ENCODE measurements around the gene ZFPM1. TPM values are rescaled to one million over a fixed set of nuclear protein-coding genes. Genes with fewer than 3 reads are reported as not detected.

The ZFPM1 gene
- total and polyA plus RNA-seq, 2 of the 8 experiments (the other 6 are each of a cell fraction or from before 2014, with no cell fraction given), result 0.74 to 4.8 TPM

GRCh38 chr16:88482630-88483391 is 29.7 kb downstream of the ZFPM1 start:
- no peaks in the 10 kb centered on the region for H3K23me2 ChIP-seq (ENCODE audit: low read depth, low read length)
- no peak overlapping the region for H4K8ac ChIP-seq (ENCODE audit: extremely low read depth, insufficient read depth, low read length)
- no peak overlapping the region for H3K4me2 ChIP-seq (ENCODE audit: insufficient read depth in 1 of 2, low read depth in 2 of 2, low read length in 2 of 2)
- no peaks in the 10 kb centered on the region for H3K79me2 ChIP-seq (ENCODE audit: control insufficient read depth in 1 of 2, insufficient read depth in 2 of 2, low read length in 2 of 2)
- H2BK120ac ChIP-seq (replicated peaks; ENCODE audit: low read depth, low read length), result no peak overlapping the region
- H3K9ac ChIP-seq (replicated peaks in 1 of 4; ENCODE audit: extremely low read depth in 1 of 4, low read depth in 3 of 4, low read length in 3 of 4), result no peak overlapping the region
- no peak overlapping the region for H4K5ac ChIP-seq (ENCODE audit: insufficient read length, low read depth, low read length)
- DNase-seq (ENCODE audit: low read depth in 1 of 2, low spot score in 2 of 2) (no peak), FAIRE-seq (no peak)
- CTCF ChIA-PET (ENCODE audit: partially characterized antibody), result interaction anchor here (0.9 to 1.5 kb wide), 2 partner anchors 11 to 12 kb away, joined by 3 to 5 read pairs; no protein-coding TSS in a partner anchor
- H3K56ac ChIP-seq (replicated peaks; ENCODE audit: insufficient read length, low read depth, low read length), result no peak overlapping the region
- no peaks in the 10 kb centered on the region for H3K27me3 ChIP-seq (replicated peaks in 1 of 4; ENCODE audit: control insufficient read depth in 3 of 4, extremely low read depth in 1 of 4, insufficient read depth in 3 of 4, low read length in 3 of 4)
- H3K4me1 ChIP-seq (replicated peaks in 1 of 4; ENCODE audit: control insufficient read depth in 3 of 4, insufficient read depth in 4 of 4, low read length in 3 of 4), result peaks cover 0 to 11% (median 6%) of the 10 kb centered on the region in 4 experiments; a peak in 5 of 7 replicates
- H2BK12ac ChIP-seq (ENCODE audit: low read depth, low read length), result no peak overlapping the region
- H3K27ac ChIP-seq (ENCODE audit: low read depth, low read length), result no peak overlapping the region
- no peak overlapping the region for H2AFZ ChIP-seq (ENCODE audit: low read length)
- H3K18ac ChIP-seq (ENCODE audit: extremely low read depth, low read length), result no peak overlapping the region
- no peaks in the 10 kb centered on the region; the same call in 1 of the 2 replicates for H3K79me1 ChIP-seq (ENCODE audit: low read depth, low read length)
- H3K9me3 ChIP-seq (ENCODE audit: insufficient read depth in 2 of 2, low read depth in 1 of 2, low read length in 1 of 2), result no peaks in the 10 kb centered on the region
- 82% methylated on average over 14 of the region's 22 CpGs; no CpG with 5 or more reads in 1 of the 2 experiments for WGBS, 2 experiments (ENCODE audit: extremely low coverage in 1 of 2, insufficient coverage in 1 of 2, insufficient read length in 1 of 2, insufficient replicate concordance in 2 of 2, low coverage in 1 of 2, low lambda C conversion rate in 2 of 2, missing lambda C conversion rate in 1 of 2)
- H3K14ac ChIP-seq (ENCODE audit: insufficient read length), result no peak overlapping the region
- H2BK20ac ChIP-seq (ENCODE audit: low read length), result no peak overlapping the region
- H3K23ac ChIP-seq (ENCODE audit: insufficient read length), result no peak overlapping the region
- H2BK15ac ChIP-seq (ENCODE audit: low read length), result no peak overlapping the region
- no peak overlapping the region for H2AK5ac ChIP-seq (ENCODE audit: low read depth, low read length)
- H3K4ac ChIP-seq (replicated peaks; ENCODE audit: insufficient read length, low read depth, low read length), result no peak overlapping the region
- H2BK5ac ChIP-seq (ENCODE audit: low read depth, low read length), result no peak overlapping the region
- TF ChIP-seq CTBP2 (IDR thresholded peaks at IDR 0.05; ENCODE audit: borderline replicate concordance, insufficient read depth, insufficient read length, low read length) (no peak), GTF2F1 (IDR thresholded peaks at IDR 0.05; ENCODE audit: borderline replicate concordance, low read depth, low read length) (no peak), MAX (IDR thresholded peaks at IDR 0.05) (0 out of 2 replicates have a peak, but pooled peaks have one; percentile 33), RBBP5 (IDR thresholded peaks at IDR 0.05; ENCODE audit: borderline replicate concordance, low read depth, low read length) (no peak), TCF12 (IDR thresholded peaks at IDR 0.05; ENCODE audit: low read depth, low read length) (no peak), E2F6 (IDR thresholded peaks at IDR 0.05) (0 out of 2 replicates have a peak, but pooled peaks have one; percentile 16), KDM1A (IDR thresholded peaks at IDR 0.05; ENCODE audit: borderline replicate concordance, low read length) (no peak), MAFK (IDR thresholded peaks at IDR 0.05; ENCODE audit: low read depth, low read length) (no peak)
- POLR2A ChIA-PET (ENCODE audit: partially characterized antibody), result interaction anchor here (0.5 to 1.2 kb wide), 2 partner anchors 14 to 43 kb away, joined by 3 read pairs; no protein-coding TSS in a partner anchor
- no peak overlapping the region for H3K4me3 ChIP-seq (ENCODE audit: extremely low read depth in 1 of 4, insufficient read depth in 2 of 4, low read depth in 3 of 4, low read length in 4 of 4)
- peaks cover 2 to 12% of the 10 kb centered on the region in 2 experiments for H4K20me1 ChIP-seq (replicated peaks in 1 of 2; ENCODE audit: control insufficient read depth in 1 of 2, insufficient read depth in 2 of 2, low read length in 2 of 2)
- H4K91ac ChIP-seq (replicated peaks; ENCODE audit: insufficient read length, low read length), result no peak overlapping the region
- H3K36me3 ChIP-seq (ENCODE audit: control insufficient read depth in 2 of 4, insufficient read depth in 4 of 4, low read length in 3 of 4), result no peaks in the 10 kb centered on the region; a peak in 1 of 8 replicates
